CD4-positive, alpha-beta T cell treated with Interleukin-12 subunit alpha and Interleukin-12 subunit beta, for 1 hour (primary cell): ENCODE measurements around the gene OLFM3.

ENCODE experiments used
- DNase-seq: peaks from one replicate; pipeline ENCODE4 v3.0.0-alpha.2; 2020

The OLFM3 gene

DNA sequence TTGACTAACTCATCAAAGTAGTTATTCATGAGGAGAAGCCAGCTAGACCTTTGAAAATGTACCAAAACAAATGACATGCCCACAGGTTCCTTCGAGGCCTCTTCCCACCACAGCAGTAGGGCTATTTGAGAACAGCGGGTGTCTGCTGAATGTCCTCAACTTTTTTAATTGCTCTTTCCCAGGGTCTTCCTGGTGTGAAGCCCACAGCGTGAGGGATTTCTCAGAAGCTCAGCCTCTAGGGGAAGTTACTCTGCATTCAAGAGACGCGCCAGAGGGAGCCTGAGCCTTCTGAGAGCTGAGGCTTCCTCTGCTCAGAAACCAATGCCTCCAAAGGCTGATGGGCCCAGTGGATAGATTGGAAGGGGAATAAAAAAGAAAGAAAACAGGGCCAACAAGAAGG, 153.6 kb downstream of the OLFM3 start:
- DNase-seq = no peak

DNA sequence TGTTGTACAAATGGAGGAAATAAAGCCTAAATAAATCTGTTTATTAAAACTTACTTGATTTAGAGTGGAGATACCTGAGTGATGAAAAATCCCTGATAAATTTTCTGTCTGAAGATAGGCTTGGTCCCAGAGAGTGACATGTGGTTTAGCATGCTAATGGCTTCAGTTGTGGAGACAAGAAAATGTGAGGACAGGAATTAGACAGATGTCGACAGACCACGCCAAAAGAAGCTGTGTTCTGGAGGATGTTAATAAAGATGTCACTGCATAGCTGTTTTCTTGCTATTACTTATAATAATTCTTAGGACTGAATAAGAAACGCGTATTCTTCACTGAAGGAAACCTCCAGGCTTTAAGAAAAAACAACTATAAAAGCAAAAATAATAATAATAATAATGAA, 154.9 kb downstream of the OLFM3 start:
- no peak for DNase-seq

DNA sequence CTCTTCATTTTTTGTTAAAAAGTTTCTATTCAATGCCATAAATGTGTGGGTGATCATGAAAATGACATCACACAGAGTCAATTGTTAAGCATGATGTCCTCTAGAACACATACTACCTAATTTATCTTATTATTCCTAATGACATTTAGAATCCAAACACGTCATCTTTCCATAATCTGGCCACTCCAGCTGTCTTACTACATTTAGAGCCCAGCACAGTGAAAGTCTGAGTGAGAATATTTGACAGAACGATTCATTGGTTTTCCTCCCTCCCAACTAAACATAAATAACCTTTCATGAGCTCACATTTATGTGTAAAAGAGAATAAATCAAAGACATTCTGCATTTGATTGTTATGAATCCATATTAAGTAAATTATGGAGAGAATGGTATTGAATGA, 160.7 kb downstream of the OLFM3 start:
- no peak for DNase-seq

DNA sequence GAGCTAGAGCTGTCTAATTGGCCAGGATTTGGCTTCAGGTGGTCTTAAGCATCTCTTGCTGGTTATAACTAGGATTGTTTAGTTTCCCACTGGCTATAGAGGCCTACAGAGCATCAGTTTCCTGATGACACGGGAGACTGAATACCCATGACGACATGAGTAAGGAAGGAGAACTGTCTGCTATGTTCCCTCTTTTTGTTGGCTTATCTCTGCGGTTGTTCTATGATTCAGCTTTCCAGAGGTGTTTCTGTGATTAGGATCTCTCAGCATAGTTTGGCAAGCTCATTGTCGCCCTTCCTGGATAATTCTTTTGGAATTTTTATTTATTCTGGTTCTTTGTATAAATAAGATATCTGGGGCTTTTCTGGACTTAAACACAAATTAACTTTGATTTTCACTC, 163.4 kb downstream of the OLFM3 start:
- no peak for DNase-seq

DNA sequence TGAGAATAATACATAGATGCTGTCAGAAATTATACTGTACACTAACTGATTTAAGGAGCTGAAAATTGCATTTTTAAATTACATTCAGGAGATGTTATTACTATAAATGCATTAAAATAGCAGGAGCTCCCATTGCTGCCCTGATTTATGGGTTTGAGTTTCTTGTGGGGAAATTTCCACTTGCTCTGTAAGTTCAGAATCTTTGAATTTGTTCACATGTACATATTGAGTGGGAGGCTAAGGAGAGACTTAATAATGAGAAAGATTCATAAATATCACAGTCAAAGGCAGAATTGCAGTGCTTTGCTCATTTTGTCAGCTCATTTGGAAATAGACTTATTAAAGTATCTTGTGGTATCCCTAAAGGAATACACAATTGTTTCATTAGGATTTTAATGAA, 170.3 kb downstream of the OLFM3 start:
- DNase-seq = no peak

DNA sequence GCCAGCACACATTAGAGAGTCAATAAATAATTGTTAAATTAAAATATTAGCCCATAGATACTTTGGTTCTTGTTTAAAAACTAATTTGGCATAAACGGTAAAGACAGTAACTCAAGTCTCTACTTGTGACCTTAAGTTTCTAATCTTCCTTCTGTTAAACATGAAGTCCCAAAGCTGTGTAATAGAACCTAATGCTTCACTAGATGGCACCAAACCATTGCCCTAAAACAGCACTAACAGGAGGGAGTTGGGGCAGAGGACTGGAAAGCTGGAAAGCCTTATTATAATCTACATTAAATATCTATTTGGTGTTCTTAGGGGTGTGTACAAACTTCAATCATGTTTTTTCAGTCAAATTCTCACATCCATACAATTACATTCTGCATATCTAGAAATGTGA, 176.7 kb downstream of the OLFM3 start:
- DNase-seq = no peak

DNA sequence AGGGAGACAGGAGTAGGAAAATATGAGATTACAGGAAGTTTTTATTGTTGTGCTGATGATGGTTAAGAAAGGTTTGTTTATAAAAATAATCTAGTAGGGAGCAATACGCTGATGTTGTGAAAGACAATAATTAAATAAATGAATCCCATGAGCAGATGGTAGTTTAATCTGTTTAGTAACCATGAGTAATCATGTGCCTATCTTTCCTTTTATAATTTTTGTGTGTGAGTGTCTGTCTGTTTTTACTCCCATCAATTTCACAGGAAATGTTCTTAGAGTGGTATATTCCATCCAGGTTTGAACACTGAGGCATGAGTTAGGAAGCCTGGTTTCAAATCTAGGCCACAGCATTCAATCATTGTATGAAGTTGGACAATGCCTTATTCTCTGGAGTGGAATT, 180.5 kb downstream of the OLFM3 start:
- no peak for DNase-seq

DNA sequence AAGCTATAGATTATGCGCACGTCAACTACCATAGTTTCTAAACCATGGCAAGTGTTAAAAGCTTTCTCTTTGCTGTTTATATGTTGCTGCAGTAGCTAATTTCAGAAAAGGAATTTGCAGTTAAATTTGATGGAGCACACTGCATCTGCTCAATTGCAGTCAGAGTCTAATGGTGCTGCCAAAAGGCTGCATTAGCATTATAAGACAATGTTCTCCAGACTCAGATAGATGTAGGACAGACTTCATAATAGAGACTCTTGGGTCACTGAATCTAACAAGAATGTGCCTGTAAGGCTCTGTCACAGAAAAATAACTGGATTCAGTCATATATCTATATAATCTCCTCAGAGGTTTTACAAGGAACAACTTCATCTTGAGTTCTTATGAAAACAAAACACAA, 198.3 kb downstream of the OLFM3 start:
- DNase-seq = no peak

DNA sequence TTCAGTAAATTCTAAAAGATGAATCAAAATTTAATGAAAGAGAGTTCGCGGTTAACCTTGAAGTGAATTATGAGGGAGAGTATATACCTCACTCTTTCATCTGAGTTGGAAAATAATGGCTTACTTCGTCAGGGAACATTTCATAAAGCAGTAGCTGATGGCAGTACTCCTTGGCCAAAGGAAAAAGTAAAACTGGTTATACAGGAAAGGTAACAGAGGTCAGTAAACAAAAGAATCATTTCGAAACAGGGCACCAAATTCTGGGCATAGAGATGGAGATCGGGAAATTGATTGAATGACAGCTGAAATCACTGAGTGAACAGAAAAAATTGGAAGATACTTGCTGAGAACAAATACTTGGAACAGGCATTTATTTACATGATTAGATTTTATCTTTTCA, 199.0 kb downstream of the OLFM3 start:
- no peak for DNase-seq

DNA sequence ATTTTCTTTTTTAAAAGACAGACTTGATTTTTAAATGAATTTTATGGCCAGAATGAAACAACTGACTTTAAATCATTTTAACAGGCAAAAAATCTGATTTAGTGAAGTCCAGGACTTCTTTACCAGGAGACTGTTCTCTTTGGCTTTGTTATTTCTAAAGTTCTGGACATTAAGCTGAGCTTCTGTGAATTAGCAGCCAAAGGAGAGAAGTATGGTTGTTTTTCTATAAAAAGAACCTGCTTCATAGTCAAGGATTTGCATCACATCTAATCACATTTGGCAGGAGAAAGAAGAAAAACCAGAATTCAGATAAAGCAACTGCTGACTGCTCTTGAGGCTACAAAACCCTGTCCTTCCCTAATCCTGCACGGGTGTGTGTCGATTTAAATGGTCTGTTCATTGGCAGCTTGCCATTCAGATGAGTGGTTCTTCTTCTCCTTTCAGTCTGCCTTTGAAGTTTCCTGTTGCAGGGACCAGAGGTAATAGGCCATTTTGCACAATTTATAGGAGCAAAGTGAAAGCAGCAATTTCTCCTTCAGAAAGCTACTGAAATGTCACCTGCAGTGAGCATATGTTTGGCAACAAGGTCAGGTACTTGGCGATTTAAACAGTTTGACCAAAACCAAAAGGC, 215.4 kb downstream of the OLFM3 start:
- no peak for DNase-seq

DNA sequence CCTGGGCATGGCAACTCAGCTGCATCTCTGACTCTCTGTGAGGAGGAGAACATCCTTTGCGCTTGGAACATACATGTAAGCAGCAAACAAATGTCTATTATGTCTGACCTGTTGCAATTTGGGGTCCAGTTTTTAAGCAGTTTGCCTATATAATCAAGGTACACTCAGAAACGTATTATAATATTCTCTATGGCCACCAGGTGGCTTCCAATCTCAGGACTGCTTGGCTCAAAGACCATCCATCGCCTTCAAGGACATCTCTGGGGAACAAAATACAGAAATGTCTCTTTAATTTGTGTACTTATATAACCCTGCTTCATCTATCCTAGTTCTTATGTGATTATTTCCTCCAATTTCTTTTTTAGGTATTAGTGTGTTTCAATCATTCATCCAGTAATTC, 227.2 kb downstream of the OLFM3 start:
- DNase-seq = no peak

DNA sequence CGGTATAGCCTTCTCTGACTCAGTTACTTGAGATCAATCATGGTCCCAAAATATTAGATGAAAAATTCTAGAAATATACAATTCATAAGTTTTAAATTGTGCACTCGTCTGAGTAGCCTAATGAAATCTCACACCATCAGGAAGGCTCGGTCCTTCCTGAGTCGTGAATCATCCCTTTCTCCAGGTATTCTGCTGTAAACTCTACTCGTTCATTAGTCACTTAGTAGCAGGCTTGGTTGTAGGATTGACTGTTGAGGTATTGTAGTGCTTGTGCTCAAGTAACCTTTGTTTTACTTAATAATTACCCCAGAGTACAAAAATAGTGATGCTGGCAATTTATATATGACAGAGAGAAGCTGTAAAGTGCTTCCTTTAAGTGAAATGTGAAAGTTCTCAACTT, 238.7 kb downstream of the OLFM3 start:
- no peak for DNase-seq

DNA sequence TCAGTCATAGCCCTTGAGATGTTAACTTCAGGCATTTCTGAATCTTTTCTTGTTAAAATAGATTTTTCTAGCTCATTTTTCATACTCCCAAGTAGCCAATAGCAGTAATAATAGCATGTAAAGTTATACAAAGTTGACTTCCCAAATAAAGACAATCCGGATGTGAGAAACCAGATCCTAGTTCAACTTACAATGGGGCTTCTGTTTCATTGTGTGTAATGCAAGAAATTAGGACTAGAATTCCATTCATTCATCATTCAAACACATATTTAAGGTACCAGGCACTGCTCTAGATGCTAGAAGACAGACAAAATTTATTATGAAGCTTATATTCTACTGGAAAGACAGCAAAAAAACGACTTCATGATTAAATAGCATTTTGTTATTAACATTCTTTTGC, 240.3 kb downstream of the OLFM3 start:
- DNase-seq = no peak
